Tibial nerve (tissue), 4 donors: ENCODE data around the gene AKR1B15.

Experiments
- EP300 ChIP-seq, 2 donors: sonication (generic); formaldehyde crosslinking; IDR thresholded peaks; one replicate each; pipeline ENCODE4 v1.6.1; 2017; ENCODE audit warnings: antibody characterized with exemption in 2 of 2, mild to moderate bottlenecking in 1 of 2
- POLR2A ChIP-seq, 2 donors: fragments of 450-650 bp; IDR thresholded peaks; one replicate each; pipeline ENCODE4 v1.6.1; 2017; ENCODE audit warnings: antibody characterized with exemption in 2 of 2, mild to moderate bottlenecking in 2 of 2, moderate library complexity in 2 of 2
- TF ChIP-seq, protein P1 (sequence below), 5 experiments: fragments of 200-600 bp in 3 of 5; fragments of 450-650 bp in 2 of 5; sonication (generic) in 3 of 5; IDR thresholded peaks; one replicate each; pipeline ENCODE4 v1.5.1; 2016 to 2019; ENCODE audit warnings: antibody characterized with exemption in 5 of 5, mild to moderate bottlenecking in 3 of 5, moderate library complexity in 2 of 5

DNA sequence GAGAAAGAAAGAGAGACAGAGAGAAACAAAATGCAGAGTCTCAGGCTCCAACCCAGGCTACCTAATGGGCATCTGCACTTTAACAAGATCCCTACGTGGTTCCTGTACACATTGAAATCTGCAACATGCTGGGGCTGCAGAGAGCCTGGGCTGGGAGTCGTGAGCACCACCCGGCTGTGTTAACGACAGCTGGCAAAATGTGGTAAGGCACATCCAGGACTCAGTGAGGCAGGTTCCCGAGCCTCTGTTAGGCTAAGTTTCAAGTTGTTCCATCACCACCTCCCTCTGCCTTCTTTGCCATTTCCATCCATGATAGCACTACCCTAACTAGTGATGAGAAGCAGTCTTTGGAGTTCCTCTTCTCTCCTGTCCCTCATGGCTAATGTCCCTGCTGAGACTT lies 20.2 kb upstream of the AKR1B15 start:
- no peak for TF ChIP-seq POLR2A (IDR thresholded peaks at IDR 0.05)
- TF ChIP-seq, protein P1, sequence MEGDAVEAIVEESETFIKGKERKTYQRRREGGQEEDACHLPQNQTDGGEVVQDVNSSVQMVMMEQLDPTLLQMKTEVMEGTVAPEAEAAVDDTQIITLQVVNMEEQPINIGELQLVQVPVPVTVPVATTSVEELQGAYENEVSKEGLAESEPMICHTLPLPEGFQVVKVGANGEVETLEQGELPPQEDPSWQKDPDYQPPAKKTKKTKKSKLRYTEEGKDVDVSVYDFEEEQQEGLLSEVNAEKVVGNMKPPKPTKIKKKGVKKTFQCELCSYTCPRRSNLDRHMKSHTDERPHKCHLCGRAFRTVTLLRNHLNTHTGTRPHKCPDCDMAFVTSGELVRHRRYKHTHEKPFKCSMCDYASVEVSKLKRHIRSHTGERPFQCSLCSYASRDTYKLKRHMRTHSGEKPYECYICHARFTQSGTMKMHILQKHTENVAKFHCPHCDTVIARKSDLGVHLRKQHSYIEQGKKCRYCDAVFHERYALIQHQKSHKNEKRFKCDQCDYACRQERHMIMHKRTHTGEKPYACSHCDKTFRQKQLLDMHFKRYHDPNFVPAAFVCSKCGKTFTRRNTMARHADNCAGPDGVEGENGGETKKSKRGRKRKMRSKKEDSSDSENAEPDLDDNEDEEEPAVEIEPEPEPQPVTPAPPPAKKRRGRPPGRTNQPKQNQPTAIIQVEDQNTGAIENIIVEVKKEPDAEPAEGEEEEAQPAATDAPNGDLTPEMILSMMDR (IDR thresholded peaks at IDR 0.05), result no peak
- TF ChIP-seq EP300 (IDR thresholded peaks at IDR 0.05), result no peak
